A549 (cell line): ENCODE results near the gene RGS6.

Source experiments
- MAFK ChIP-seq: fragments of 450-650 bp; IDR thresholded peaks from 2 replicates; pipeline ENCODE4 v1.6.1; 2014; ENCODE audit not compliant: partially characterized antibody
- MAX ChIP-seq: IDR thresholded peaks from 2 replicates; pipeline ENCODE4 v1.6.1; 2012
- POLR2A ChIP-seq: IDR thresholded peaks from 2 replicates; pipeline ENCODE4 v1.6.1; 2012; ENCODE audit warnings: mild to moderate bottlenecking, low read length
- SMC3 ChIP-seq: fragments of >200 bp; sonication (Bioruptor Twin); formaldehyde crosslinking; IDR thresholded peaks from 3 replicates; pipeline ENCODE4 v1.6.1; 2018; ENCODE audit warnings: inconsistent platforms

DNA sequence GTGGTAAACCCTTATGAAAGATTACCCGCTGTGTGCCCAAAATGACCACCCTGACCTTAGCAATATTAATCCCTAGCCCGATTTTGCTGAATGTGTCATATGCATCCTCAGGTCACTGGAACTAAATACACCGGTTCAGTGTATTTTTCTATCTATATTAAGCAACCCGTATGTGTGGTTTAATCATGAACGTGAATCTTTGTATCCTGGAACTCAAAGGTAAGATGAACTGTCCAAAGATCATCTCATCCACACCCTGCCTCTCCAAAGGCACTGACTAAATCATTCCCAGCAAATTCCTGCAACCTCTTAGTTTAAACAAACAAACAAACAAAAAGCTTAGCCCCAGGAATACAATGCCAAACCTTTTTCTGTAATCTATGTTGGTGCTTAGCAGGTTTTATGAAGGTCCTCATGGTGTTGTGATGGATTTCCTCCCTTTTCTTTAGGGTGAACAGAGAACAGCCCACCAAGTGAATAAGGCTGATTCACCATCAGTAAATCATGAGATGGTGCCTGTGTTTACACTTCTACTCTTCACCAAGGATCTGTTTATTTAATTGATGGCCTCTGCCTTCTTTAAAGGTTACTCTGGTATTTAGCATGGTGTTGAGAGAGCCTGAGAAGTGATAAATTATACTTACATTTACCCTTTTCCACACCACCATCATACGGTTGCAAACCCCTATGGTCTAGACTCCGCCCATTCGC lies 663.1 kb downstream of the RGS6 start:
- no peak for TF ChIP-seq MAFK
- no peak for TF ChIP-seq SMC3
- no peak for TF ChIP-seq POLR2A
- TF ChIP-seq MAX = no peak
